HG03196 (cell line): ENCODE measurements around the gene RALY.

Experiments used
- ATAC-seq: cut with Tn5 transposase; IDR thresholded peaks from one replicate; pipeline ENCODE4 v1.9.1; 2021; ENCODE audit not compliant: unreplicated experiment

The RALY gene

GRCh38 chr20:34102342-34102741 is 108.6 kb downstream of the RALY start:
- ATAC-seq = no peak

- no peak for ATAC-seq
Measured at GRCh38 chr20:34104059-34104458, 110.3 kb downstream of the RALY start.

- ATAC-seq = no peak
Measured at GRCh38 chr20:34105978-34106675, 112.4 kb downstream of the RALY start.

GRCh38 chr20:34108616-34109174 is 115.0 kb downstream of the RALY start:
- no peak for ATAC-seq

GRCh38 chr20:34109442-34109841 is 115.7 kb downstream of the RALY start:
- no peak for ATAC-seq

- ATAC-seq = no peak
Measured at GRCh38 chr20:34110025-34110744, 116.5 kb downstream of the RALY start.

GRCh38 chr20:34110745-34111641 is 117.3 kb downstream of the RALY start:
- no peak for ATAC-seq

GRCh38 chr20:34111702-34112599 is 118.2 kb downstream of the RALY start, which contains the start of gene EIF2S2:
TSS of gene EIF2S2 (minus strand) at chr20:34112243. CDS start at chr20:34112110, 133 bp downstream.
- peak; percentile 87 for ATAC-seq

- ATAC-seq = no peak
Measured at GRCh38 chr20:34112600-34113101, 118.9 kb downstream of the RALY start.

- ATAC-seq = no peak
Measured at GRCh38 chr20:34114809-34115208, 121.1 kb downstream of the RALY start.

GRCh38 chr20:34115232-34115631 is 121.5 kb downstream of the RALY start:
- ATAC-seq = no peak

- no peak for ATAC-seq
Measured at GRCh38 chr20:34120213-34120612, 126.5 kb downstream of the RALY start.

- no peak for ATAC-seq
Measured at GRCh38 chr20:34122274-34122980, 128.7 kb downstream of the RALY start.

- ATAC-seq = no peak
Measured at GRCh38 chr20:34123309-34123708, 129.6 kb downstream of the RALY start.

- ATAC-seq = peak; percentile 51
Measured at GRCh38 chr20:34124469-34125249, 130.9 kb downstream of the RALY start.

GRCh38 chr20:34127792-34128191 is 134.1 kb downstream of the RALY start:
- no peak for ATAC-seq

GRCh38 chr20:34129518-34130162 is 135.9 kb downstream of the RALY start:
- no peak for ATAC-seq

- no peak for ATAC-seq
Measured at GRCh38 chr20:34131491-34131890, 137.8 kb downstream of the RALY start.
